HG02588 (cell line): ENCODE results near the gene LIPG.

ENCODE experiments used
- ATAC-seq: cut with Tn5 transposase; IDR thresholded peaks from one replicate; pipeline ENCODE4 v1.9.1; 2021; ENCODE audit warnings: mild to moderate bottlenecking, moderate library complexity; ENCODE audit not compliant: unreplicated experiment

LIPG gene

GRCh38 chr18:49610022-49610445 lies 48.2 kb downstream of the LIPG start:
- no peak for ATAC-seq

GRCh38 chr18:49611316-49611715 lies 49.5 kb downstream of the LIPG start:
- ATAC-seq = no peak

- peak; percentile 82 for ATAC-seq
Observed at GRCh38 chr18:49612515-49613033, 50.7 kb downstream of the LIPG start.

GRCh38 chr18:49613141-49613640 lies 51.3 kb downstream of the LIPG start:
- ATAC-seq = no peak

GRCh38 chr18:49613641-49614151 lies 51.8 kb downstream of the LIPG start:
- ATAC-seq = no peak

GRCh38 chr18:49616618-49617328 lies 54.9 kb downstream of the LIPG start:
- no peak for ATAC-seq

GRCh38 chr18:49617329-49617695 lies 55.5 kb downstream of the LIPG start:
- ATAC-seq = no peak

GRCh38 chr18:49617865-49618264 lies 56.0 kb downstream of the LIPG start:
- no peak for ATAC-seq

GRCh38 chr18:49618742-49619681 lies 57.2 kb downstream of the LIPG start:
- no peak for ATAC-seq

GRCh38 chr18:49619801-49620200 lies 57.9 kb downstream of the LIPG start:
- ATAC-seq = no peak

- no peak for ATAC-seq
Observed at GRCh38 chr18:49621301-49621700, 59.4 kb downstream of the LIPG start.

- ATAC-seq = no peak
Observed at GRCh38 chr18:49621717-49622351, 60.0 kb downstream of the LIPG start.

GRCh38 chr18:49623571-49623970 lies 61.7 kb downstream of the LIPG start:
- no peak for ATAC-seq

GRCh38 chr18:49625021-49625691 lies 63.3 kb downstream of the LIPG start:
- no peak for ATAC-seq

GRCh38 chr18:49626842-49627467 lies 65.1 kb downstream of the LIPG start:
- ATAC-seq = no peak

- ATAC-seq = no peak
Observed at GRCh38 chr18:49628119-49628518, 66.3 kb downstream of the LIPG start.

- ATAC-seq = no peak
Observed at GRCh38 chr18:49628881-49629795, 67.3 kb downstream of the LIPG start.

- ATAC-seq = no peak
Observed at GRCh38 chr18:49630246-49630699, 68.4 kb downstream of the LIPG start.
